Spinal cord (tissue), 10 donors: ENCODE results near the gene RFC3. TPM values are rescaled to one million over a fixed set of nuclear protein-coding genes. Genes with fewer than 3 reads are reported as not detected.

Experiments
- DNase-seq, 6 donors: peaks; one replicate each; pipeline versions ENCODE4 v3.0.0 to v3.0.0-alpha.2; 2013 to 2015; ENCODE audit warnings: low spot score in 6 of 6, low read depth in 4 of 6
- H3K27ac ChIP-seq: one replicate; pipeline ENCODE4 v1.5.1; 2013; ENCODE audit warnings: low read depth, low read length, control low read depth
- H3K27me3 ChIP-seq: one replicate; pipeline ENCODE4 v1.6.1; 2013; ENCODE audit warnings: low read length; ENCODE audit not compliant: control insufficient read depth, insufficient read depth
- H3K36me3 ChIP-seq: one replicate; pipeline ENCODE4 v1.6.1; 2013; ENCODE audit warnings: low read length; ENCODE audit not compliant: control insufficient read depth, insufficient read depth
- H3K4me1 ChIP-seq: one replicate; pipeline ENCODE4 v1.6.1; 2013; ENCODE audit warnings: low read length; ENCODE audit not compliant: control insufficient read depth, insufficient read depth
- H3K4me3 ChIP-seq: one replicate; pipeline ENCODE4 v1.5.1; 2013; ENCODE audit warnings: low read depth, low read length, control low read depth
- H3K9me3 ChIP-seq: one replicate; pipeline ENCODE4 v1.6.1; 2013; ENCODE audit warnings: low read length; ENCODE audit not compliant: control insufficient read depth, insufficient read depth
- WGBS: methylation state at CpG from one replicate; pipeline ENCODE4 v1.1.5; 2013; ENCODE audit warnings: missing lambda C conversion rate; ENCODE audit not compliant: insufficient coverage; 5-methylcytosine and 5-hydroxymethylcytosine counted together
- polyA plus RNA-seq, 2 donors: library from polyadenylated mRNA; unstranded; fragments of 120-200 nt; gene quantifications; one replicate each; pipeline ENCODE4 v1.2.1, GENCODE V29; 2013; ENCODE audit not compliant: insufficient read length in 2 of 2
- total RNA-seq, 2 donors: library from RNA; depleted of rRNA in 1 of 2; stranded (reverse); fragments of 120-200 nt in 1 of 2; fragments of >200 nt in 1 of 2; gene quantifications; one replicate each; pipeline versions ENCODE4 v1.2.3 to v1.2.4, GENCODE V29; 2013 to 2014
- donor health status: healthy.

The RFC3 gene
- total and polyA plus RNA-seq, 4 donors = 12.0 to 23.2 (median 19.4) TPM

- no peaks in the 10 kb centered on the region for H3K4me1 ChIP-seq
- H3K36me3 ChIP-seq = peaks cover 6% of the 10 kb centered on the region
- no peak overlapping the region for H3K27ac ChIP-seq
- 100% methylated on average over 1 of the region's 4 CpGs for WGBS
- no peak for DNase-seq
- no peaks in the 10 kb centered on the region for H3K9me3 ChIP-seq
- no peaks in the 10 kb centered on the region for H3K27me3 ChIP-seq
- H3K4me3 ChIP-seq = no peak overlapping the region
Observed at GRCh38 chr13:33832872-33833271, 14.9 kb downstream of the RFC3 start.

- H3K4me3 ChIP-seq = no peak overlapping the region
- DNase-seq = peak in 1 of 6 donors; percentile 26
- no peaks in the 10 kb centered on the region for H3K9me3 ChIP-seq
- H3K27ac ChIP-seq = no peak overlapping the region
- no peaks in the 10 kb centered on the region for H3K36me3 ChIP-seq
- H3K27me3 ChIP-seq = no peaks in the 10 kb centered on the region
- H3K4me1 ChIP-seq = no peaks in the 10 kb centered on the region
- WGBS = 14% methylated on average over 1 of the region's 4 CpGs
Observed at GRCh38 chr13:33838647-33839046, 20.7 kb downstream of the RFC3 start.

- H3K4me1 ChIP-seq = no peaks in the 10 kb centered on the region
- H3K27ac ChIP-seq = no peak overlapping the region
- H3K36me3 ChIP-seq = no peaks in the 10 kb centered on the region
- H3K4me3 ChIP-seq = no peak overlapping the region
- no CpG with 5 or more reads among the region's 1 CpG for WGBS
- H3K9me3 ChIP-seq = no peaks in the 10 kb centered on the region
- H3K27me3 ChIP-seq = no peaks in the 10 kb centered on the region
- DNase-seq = no peak
Observed at GRCh38 chr13:33840402-33840801, 22.5 kb downstream of the RFC3 start.

GRCh38 chr13:33842207-33842606, 24.3 kb downstream of the RFC3 start:
- 96% methylated on average over 2 of the region's 4 CpGs for WGBS
- Histone ChIP-seq H3K4me1 (no peaks in the 10 kb centered on the region), H3K27ac (no peak overlapping the region), H3K36me3 (peaks cover 3% of the 10 kb centered on the region), H3K27me3 (no peaks in the 10 kb centered on the region), H3K4me3 (no peak overlapping the region), H3K9me3 (no peaks in the 10 kb centered on the region)
- DNase-seq = no peak

- H3K9me3 ChIP-seq = no peaks in the 10 kb centered on the region
- H3K36me3 ChIP-seq = peaks cover 3% of the 10 kb centered on the region
- H3K4me1 ChIP-seq = no peaks in the 10 kb centered on the region
- no peak overlapping the region for H3K4me3 ChIP-seq
- DNase-seq = no peak
- no peaks in the 10 kb centered on the region for H3K27me3 ChIP-seq
- H3K27ac ChIP-seq = no peak overlapping the region
Observed at GRCh38 chr13:33842986-33843385, 25.0 kb downstream of the RFC3 start.

- Histone ChIP-seq H3K9me3 (no peaks in the 10 kb centered on the region), H3K4me1 (no peaks in the 10 kb centered on the region), H3K27me3 (no peaks in the 10 kb centered on the region), H3K36me3 (peaks cover 3% of the 10 kb centered on the region), H3K27ac (no peak overlapping the region), H3K4me3 (no peak overlapping the region)
- no peak for DNase-seq
Observed at GRCh38 chr13:33845572-33846302, 27.8 kb downstream of the RFC3 start.

GRCh38 chr13:33846303-33847062, 28.5 kb downstream of the RFC3 start:
- no peaks in the 10 kb centered on the region for H3K9me3 ChIP-seq
- no peak overlapping the region for H3K4me3 ChIP-seq
- peaks cover 3% of the 10 kb centered on the region for H3K36me3 ChIP-seq
- H3K4me1 ChIP-seq = no peaks in the 10 kb centered on the region
- no peak for DNase-seq
- 96% methylated on average over 5 of the region's 10 CpGs for WGBS
- no peak overlapping the region for H3K27ac ChIP-seq
- no peaks in the 10 kb centered on the region for H3K27me3 ChIP-seq

GRCh38 chr13:33849211-33849610, 31.3 kb downstream of the RFC3 start:
- Histone ChIP-seq H3K4me3 (no peak overlapping the region), H3K27ac (no peak overlapping the region), H3K27me3 (no peaks in the 10 kb centered on the region), H3K36me3 (peaks cover 3% of the 10 kb centered on the region), H3K4me1 (no peaks in the 10 kb centered on the region), H3K9me3 (no peaks in the 10 kb centered on the region)
- DNase-seq = no peak

GRCh38 chr13:33855371-33855895, 37.5 kb downstream of the RFC3 start:
- H3K4me1 ChIP-seq = no peaks in the 10 kb centered on the region
- H3K9me3 ChIP-seq = no peaks in the 10 kb centered on the region
- 83% methylated on average over 1 of the region's 3 CpGs for WGBS
- H3K27ac ChIP-seq = no peak overlapping the region
- no peak for DNase-seq
- no peaks in the 10 kb centered on the region for H3K27me3 ChIP-seq
- H3K36me3 ChIP-seq = no peaks in the 10 kb centered on the region
- H3K4me3 ChIP-seq = no peak overlapping the region
